Subcutaneous abdominal adipose tissue (tissue), 5 donors: ENCODE results near the gene STAC3.

Source experiments
- H3K27ac ChIP-seq: one replicate; pipeline ENCODE4 v1.7.0; 2013; ENCODE audit warnings: low read depth, mild to moderate bottlenecking, inconsistent platforms, low read length, moderate library complexity
- H3K27me3 ChIP-seq, 5 donors: one replicate each; pipeline ENCODE4 v1.7.0; 2013; ENCODE audit warnings: low read length in 5 of 5, inconsistent platforms in 1 of 5; ENCODE audit not compliant: control insufficient read depth in 5 of 5, insufficient read depth in 4 of 5
- H3K36me3 ChIP-seq, 5 donors: one replicate each; pipeline ENCODE4 v1.7.0; 2013; ENCODE audit warnings: low read length in 5 of 5; ENCODE audit not compliant: control insufficient read depth in 5 of 5, insufficient read depth in 5 of 5
- H3K4me1 ChIP-seq, 5 donors: one replicate each; pipeline ENCODE4 v1.7.0; 2013; ENCODE audit warnings: low read length in 5 of 5, mild to moderate bottlenecking in 3 of 5, moderate library complexity in 1 of 5; ENCODE audit not compliant: control insufficient read depth in 5 of 5, insufficient read depth in 5 of 5
- H3K4me3 ChIP-seq, 5 donors: one replicate each; pipeline ENCODE4 v1.7.0; 2013; ENCODE audit warnings: low read length in 5 of 5, low read depth in 1 of 5
- H3K9ac ChIP-seq, 5 donors: one replicate each; pipeline ENCODE4 v1.7.0; 2013; ENCODE audit warnings: low read length in 5 of 5, mild to moderate bottlenecking in 4 of 5, moderate library complexity in 3 of 5
- H3K9me3 ChIP-seq, 5 donors: one replicate each; pipeline ENCODE4 v1.7.0; 2013; ENCODE audit warnings: low read length in 5 of 5; ENCODE audit not compliant: control insufficient read depth in 5 of 5
- donor health status: healthy.
- donor health status: healthy.
- donor health status: healthy.
- donor health status: healthy.
- donor health status: healthy.

The STAC3 gene

DNA sequence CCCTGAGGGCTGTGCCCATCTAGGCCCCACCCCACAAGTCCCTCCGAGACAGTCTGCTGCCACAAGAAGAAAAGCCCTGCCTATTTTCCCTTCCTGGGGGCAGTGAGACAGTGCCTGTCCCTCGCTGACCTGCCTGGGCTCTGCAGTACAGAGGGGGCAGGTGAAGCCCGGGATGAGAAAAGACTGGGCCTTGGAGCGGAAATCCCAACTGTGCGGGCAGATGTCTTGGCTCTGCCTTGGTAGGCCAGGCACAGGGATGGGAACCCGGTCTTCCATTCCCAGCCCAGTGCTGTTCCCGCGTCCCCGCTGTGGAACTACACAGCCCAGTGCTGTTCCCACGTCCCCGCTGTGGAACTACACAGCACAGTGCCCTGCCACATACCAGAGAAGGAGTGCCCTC is 47.2 kb downstream of the STAC3 start:
- Histone ChIP-seq H3K4me1 (no peaks in the 10 kb centered on the region), H3K9ac (no peak overlapping the region), H3K4me3 (no peak overlapping the region), H3K27ac (no peak overlapping the region), H3K9me3 (no peaks in the 10 kb centered on the region), H3K36me3 (peaks cover 0 to 95% (median 93%) of the 10 kb centered on the region in 5 donors), H3K27me3 (no peaks in the 10 kb centered on the region)

DNA sequence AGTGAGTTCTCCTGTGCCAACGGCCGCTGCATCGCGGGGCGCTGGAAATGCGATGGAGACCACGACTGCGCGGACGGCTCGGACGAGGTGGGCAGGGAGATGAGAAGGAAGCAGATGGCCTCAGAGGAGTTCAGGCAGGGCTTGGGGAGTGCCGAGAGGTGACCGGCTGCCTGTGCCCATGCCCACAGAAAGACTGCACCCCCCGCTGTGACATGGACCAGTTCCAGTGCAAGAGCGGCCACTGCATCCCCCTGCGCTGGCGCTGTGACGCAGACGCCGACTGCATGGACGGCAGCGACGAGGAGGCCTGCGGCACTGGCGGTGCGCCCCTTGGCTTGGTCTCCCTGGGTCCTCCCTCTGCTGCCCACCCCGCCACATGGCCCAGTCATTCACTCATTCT is 47.8 kb downstream of the STAC3 start:
- Histone ChIP-seq H3K9ac (no peak overlapping the region), H3K36me3 (peaks cover 0 to 95% (median 93%) of the 10 kb centered on the region in 5 donors), H3K27me3 (no peaks in the 10 kb centered on the region), H3K27ac (no peak overlapping the region), H3K4me1 (no peaks in the 10 kb centered on the region), H3K9me3 (no peaks in the 10 kb centered on the region), H3K4me3 (no peak overlapping the region)

DNA sequence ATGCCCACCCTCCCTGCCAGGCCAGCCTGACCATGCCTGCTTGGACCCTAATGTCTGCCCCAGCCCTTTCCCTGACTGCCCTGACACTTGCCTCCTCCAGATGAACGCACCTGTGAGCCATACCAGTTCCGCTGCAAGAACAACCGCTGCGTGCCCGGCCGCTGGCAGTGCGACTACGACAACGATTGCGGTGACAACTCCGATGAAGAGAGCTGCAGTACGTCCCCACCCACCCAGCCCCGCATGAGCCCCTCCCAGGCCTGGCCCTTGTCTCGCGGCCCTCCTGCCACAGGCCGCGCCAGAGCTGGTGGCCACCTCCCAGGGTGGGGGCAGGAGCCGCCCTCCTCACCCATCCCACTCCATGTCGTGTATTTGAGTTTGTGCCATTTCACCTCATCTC is 48.7 kb downstream of the STAC3 start:
- no peaks in the 10 kb centered on the region for H3K4me1 ChIP-seq
- no peak overlapping the region for H3K9ac ChIP-seq
- no peak overlapping the region for H3K4me3 ChIP-seq
- H3K27ac ChIP-seq, result no peak overlapping the region
- no peaks in the 10 kb centered on the region for H3K9me3 ChIP-seq
- H3K36me3 ChIP-seq, result peaks cover 0 to 95% (median 94%) of the 10 kb centered on the region in 5 donors
- H3K27me3 ChIP-seq, result no peaks in the 10 kb centered on the region

DNA sequence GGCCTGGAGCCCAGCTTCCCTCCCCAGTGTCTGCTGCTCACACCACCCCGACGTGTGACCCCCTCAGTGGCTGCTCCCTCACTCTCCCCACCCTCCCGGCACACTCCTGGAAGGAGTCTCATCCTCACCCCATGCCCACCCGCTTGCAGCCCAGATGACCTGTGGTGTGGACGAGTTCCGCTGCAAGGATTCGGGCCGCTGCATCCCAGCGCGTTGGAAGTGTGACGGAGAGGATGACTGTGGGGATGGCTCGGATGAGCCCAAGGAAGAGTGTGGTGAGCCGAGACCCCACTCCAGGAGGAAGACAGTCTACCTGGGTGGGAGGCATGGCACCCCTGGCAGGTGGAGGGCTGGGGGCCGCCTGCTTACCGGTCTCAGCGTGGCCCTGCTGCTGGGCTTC is 49.4 kb downstream of the STAC3 start:
- H3K4me1 ChIP-seq, result no peaks in the 10 kb centered on the region
- H3K9ac ChIP-seq, result no peak overlapping the region
- H3K27ac ChIP-seq, result no peak overlapping the region
- H3K4me3 ChIP-seq, result no peak overlapping the region
- H3K27me3 ChIP-seq, result no peaks in the 10 kb centered on the region
- H3K9me3 ChIP-seq, result no peaks in the 10 kb centered on the region
- peaks cover 0 to 100% (median 99%) of the 10 kb centered on the region in 5 donors for H3K36me3 ChIP-seq

DNA sequence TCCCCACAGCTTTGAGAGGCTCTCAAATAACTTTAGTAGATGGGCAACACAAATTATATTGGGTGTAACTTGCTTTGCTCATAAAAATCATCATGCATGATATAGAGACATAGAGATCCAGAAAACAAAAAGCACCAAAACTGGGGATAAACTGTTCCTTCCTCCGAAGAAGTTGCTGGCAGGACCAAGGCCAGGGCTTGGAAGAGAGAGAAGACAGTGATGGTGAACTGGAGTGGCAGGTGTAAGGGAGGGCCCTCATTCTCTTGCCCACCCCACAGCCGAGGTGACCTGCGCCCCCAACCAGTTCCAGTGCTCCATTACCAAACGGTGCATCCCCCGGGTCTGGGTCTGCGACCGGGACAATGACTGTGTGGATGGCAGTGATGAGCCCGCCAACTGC is 49.8 kb downstream of the STAC3 start:
- Histone ChIP-seq H3K9ac (no peak overlapping the region), H3K27ac (no peak overlapping the region), H3K36me3 (peaks cover 0 to 100% (median 99%) of the 10 kb centered on the region in 5 donors), H3K27me3 (no peaks in the 10 kb centered on the region), H3K4me3 (no peak overlapping the region), H3K9me3 (no peaks in the 10 kb centered on the region), H3K4me1 (no peaks in the 10 kb centered on the region)

DNA sequence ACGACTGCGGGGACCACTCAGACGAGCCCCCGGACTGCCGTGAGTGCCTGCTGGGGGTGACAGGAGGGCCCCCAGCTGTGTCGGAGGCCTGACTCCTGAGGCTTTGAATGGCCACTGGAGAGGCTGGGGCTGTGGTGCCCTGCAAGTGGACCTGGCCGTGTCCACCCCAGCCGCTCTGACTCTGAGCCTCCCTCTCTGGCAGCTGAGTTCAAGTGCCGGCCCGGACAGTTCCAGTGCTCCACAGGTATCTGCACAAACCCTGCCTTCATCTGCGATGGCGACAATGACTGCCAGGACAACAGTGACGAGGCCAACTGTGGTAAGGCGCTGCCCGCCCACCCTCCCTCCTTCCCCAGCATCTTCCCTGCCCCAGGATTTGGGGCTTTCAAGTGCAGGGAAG is 50.5 kb downstream of the STAC3 start:
- Histone ChIP-seq H3K4me1 (no peaks in the 10 kb centered on the region), H3K27ac (no peak overlapping the region), H3K9ac (no peak overlapping the region), H3K27me3 (no peaks in the 10 kb centered on the region), H3K4me3 (no peak overlapping the region), H3K36me3 (peaks cover 0 to 100% (median 99%) of the 10 kb centered on the region in 5 donors), H3K9me3 (no peaks in the 10 kb centered on the region)

DNA sequence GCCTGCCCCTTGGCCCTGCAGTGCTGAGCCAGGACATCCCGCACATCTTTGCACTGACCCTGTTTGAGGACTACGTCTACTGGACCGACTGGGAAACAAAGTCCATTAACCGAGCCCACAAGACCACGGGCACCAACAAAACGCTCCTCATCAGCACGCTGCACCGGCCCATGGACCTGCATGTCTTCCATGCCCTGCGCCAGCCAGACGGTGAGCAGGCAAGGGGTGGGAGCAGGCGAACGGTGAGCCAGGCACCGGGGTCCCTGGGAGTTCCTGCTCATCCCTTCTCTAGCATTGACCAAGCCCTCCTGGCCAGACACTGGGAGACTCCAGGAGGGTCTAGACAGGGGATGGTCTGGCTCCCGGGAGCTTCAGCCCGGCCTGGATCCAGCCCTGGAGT is 51.8 kb downstream of the STAC3 start:
- no peaks in the 10 kb centered on the region for H3K27me3 ChIP-seq
- no peaks in the 10 kb centered on the region for H3K4me1 ChIP-seq
- no peak overlapping the region for H3K4me3 ChIP-seq
- H3K9ac ChIP-seq, result no peak overlapping the region
- H3K27ac ChIP-seq, result no peak overlapping the region
- no peaks in the 10 kb centered on the region for H3K9me3 ChIP-seq
- peaks cover 0 to 100% (median 99%) of the 10 kb centered on the region in 5 donors for H3K36me3 ChIP-seq

DNA sequence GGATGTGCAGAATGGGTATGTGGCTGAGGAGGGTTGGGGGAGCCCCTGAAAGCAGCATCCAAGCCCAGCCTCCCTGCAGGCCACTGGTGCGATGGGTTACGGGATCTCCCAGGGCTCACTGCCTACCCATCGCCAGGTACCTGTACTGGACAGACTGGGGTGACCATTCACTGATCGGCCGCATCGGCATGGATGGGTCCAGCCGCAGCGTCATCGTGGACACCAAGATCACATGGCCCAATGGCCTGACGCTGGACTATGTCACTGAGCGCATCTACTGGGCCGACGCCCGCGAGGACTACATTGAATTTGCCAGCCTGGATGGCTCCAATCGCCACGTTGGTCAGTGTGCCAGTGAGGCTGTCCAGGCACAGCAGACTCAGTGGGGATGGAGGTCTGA is 52.7 kb downstream of the STAC3 start:
- Histone ChIP-seq H3K36me3 (peaks cover 0 to 100% (median 99%) of the 10 kb centered on the region in 5 donors), H3K27ac (no peak overlapping the region), H3K4me3 (no peak overlapping the region), H3K9ac (no peak overlapping the region), H3K4me1 (peaks cover 0 to under 1% (median 0%) of the 10 kb centered on the region in 5 donors), H3K27me3 (no peaks in the 10 kb centered on the region), H3K9me3 (no peaks in the 10 kb centered on the region)

DNA sequence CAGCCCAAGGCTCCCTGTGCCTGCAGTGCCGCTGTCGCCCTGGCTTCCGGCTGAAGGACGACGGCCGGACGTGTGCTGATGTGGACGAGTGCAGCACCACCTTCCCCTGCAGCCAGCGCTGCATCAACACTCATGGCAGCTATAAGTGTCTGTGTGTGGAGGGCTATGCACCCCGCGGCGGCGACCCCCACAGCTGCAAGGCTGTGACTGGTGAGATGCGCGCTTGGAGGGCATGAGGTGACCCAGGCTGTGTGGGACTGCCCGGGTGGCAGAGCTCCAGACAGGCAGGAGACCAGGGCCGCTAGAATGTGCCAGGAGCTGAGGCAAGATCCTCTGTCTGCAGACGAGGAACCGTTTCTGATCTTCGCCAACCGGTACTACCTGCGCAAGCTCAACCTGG is 54.0 kb downstream of the STAC3 start:
- no peaks in the 10 kb centered on the region for H3K27me3 ChIP-seq
- no peak overlapping the region for H3K4me3 ChIP-seq
- H3K9me3 ChIP-seq, result no peaks in the 10 kb centered on the region
- H3K27ac ChIP-seq, result no peak overlapping the region
- no peak overlapping the region for H3K9ac ChIP-seq
- H3K4me1 ChIP-seq, result peaks cover 0 to 8% (median 0%) of the 10 kb centered on the region in 5 donors
- H3K36me3 ChIP-seq, result peaks cover 0 to 100% (median 100%) of the 10 kb centered on the region in 5 donors

DNA sequence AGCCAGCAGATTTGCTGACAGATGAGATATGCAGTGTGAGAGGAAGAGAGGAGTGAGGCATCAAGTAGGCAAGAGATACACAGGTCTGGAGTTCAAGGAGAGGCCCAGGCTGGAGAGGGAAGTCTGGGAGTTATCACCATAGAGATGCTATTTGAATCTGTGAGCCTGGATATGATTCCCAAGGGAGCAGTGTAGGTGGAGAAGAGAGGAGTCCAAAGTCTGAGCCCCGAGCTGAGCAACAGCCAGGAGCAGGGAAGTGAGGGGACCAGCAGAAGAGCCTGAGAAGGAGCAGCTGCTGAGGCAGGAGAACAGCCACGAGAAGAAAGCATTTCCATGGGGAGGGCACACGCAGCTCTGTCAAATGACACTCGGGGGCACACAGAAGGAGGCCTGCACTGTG is 54.5 kb downstream of the STAC3 start:
- Histone ChIP-seq H3K36me3 (peaks cover 0 to 100% (median 100%) of the 10 kb centered on the region in 5 donors), H3K4me1 (peaks cover 0 to 8% (median 0%) of the 10 kb centered on the region in 5 donors), H3K4me3 (no peak overlapping the region), H3K9me3 (no peaks in the 10 kb centered on the region), H3K27me3 (no peaks in the 10 kb centered on the region), H3K27ac (no peak overlapping the region), H3K9ac (no peak overlapping the region)
